Middle frontal gyrus (tissue), 1 donor: Measurements from ENCODE around the gene LMCD1.

Experiments used
- DNase-seq: peaks from one replicate; pipeline ENCODE4 v3.0.0-alpha.2; 2015; ENCODE audit warnings: low spot score; ENCODE audit errors: extremely low spot score

The LMCD1 gene

DNA sequence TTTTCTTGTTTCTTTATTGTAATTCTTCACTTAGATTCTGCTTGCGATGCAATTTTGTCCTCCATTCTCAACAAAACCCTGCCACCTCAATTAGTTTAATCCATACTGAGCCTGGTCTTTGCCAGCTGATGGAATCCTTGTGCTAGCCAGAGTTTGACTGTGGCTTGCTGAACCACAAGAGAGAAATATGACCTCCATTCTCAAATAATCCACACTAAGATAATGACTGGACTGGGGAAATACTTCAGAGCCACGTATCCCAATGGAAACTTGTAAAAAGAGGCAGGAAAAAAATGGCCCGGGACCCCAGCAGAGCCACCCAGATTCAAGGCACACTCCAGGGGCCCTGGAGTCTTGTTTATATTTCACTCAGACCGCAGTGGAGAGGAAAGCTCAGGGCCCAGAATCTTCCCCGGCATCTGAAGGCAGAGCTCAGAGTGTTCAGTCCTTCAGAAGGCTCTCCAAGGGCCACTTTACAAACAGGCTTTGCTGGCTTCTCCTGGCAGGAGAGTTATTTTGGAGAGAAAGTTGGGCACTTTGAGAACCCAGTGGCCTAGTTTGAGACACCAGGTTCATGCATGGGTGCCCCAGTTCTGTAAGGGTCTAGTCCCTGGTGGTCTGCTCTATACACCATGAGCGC, 80.3 kb downstream of the LMCD1 start:
- no peak for DNase-seq

DNA sequence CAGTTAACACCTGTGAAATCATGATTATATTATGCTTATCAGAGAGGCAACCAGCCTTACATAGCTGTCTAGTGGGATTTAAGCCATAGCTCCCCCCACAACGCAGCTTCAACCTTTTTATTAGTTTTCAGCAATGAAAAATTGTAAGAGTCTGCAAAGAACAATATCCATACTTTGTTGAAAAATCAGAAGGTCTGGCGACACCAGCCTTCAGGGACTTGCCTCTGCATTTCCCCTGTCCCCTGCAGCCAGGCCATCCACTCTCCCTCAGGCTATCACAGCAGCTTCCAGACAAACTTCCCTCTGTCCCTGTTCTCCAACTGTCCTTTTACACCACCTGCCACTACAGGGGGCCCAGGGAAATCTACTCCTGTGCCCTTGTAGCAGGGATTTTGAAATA, 83.0 kb downstream of the LMCD1 start:
- DNase-seq = no peak

DNA sequence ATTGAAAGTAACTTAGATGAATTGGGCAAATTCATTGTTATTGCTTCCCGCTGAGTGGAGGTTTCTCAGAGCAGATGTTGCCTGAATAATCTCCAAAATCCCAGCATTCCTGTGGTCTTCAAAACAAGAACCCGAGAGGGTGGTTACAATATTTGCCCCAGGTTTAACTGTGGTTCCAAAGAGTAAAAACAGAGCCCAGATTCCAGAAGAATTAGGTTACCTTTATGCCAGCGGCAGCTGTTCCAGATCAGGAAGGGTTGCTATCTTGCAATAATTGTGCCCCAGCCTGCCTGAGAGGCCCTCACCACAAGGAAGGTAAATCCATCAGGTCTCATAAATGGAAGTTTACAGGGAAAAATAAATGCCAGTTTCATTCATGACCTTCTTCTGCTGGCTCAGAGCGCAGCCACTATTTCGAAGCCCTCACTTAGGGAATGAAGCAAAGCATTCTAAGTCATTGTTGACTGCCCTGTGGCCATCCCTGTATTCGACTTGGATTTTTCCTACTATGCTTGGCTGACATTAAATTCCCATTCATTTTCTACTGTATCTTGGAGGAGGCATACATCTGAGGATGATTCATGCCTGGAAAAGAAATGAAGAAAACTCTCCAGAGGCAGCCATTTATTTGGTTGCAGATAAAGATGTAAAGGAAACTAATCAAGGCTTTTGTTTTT, 88.4 kb downstream of the LMCD1 start:
- no peak for DNase-seq

DNA sequence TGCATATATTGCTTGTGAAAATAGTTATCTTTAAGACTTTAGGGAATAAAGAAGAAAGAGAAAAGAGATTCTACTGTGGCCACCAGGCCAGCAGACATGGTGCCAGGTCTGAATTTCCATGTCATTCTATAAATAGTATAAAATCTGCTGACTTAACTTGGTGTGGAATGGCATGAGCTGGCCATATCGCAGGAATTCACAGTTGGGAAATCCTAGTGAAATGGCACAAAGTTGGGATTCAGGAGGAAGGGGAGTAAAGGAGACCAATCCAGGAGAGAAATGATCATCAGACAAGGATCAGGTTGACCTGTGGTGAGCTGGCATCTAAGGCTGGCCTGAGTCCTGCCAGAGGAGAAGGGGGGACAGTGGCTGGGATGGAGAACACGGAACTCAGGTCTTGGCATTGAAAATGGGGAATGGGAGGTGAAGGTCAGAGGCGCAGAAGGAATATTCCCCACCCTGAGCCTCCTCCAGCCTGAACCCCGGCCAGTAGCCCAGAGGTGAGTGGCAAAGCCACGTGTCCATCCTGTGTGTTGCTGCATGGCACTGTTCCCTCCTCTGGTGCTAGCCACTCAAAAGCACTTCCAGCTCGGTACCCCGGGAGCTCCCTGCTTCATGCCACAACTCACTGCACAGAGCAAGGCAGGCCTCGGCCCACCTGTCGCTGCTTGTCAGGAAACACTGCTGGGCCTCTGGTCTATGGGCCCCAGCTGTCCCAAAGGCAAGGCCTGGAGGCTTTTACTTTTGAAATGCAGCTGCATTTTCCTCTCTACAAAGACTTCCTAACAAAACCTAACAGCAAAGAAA, 91.6 kb downstream of the LMCD1 start:
- DNase-seq = no peak

DNA sequence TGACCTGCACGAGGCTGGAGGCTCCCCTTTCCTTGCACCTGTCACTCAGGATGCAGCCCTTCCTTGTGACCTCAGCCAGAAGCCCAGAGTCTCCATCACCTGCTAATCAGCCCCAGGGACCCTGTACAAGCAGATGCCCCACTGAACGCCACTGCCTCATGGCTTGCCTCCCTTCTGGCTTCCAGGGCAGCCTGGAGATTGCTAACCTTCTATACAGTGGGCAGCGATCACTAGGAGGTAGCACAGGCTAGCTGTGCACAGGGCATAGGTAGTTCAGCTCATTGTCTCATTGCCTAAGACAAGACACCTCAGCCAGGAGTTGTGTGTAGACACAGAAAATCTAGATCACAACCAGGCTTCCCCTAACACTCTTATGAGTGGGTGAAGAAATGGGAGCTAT, 93.6 kb downstream of the LMCD1 start:
- DNase-seq = no peak

DNA sequence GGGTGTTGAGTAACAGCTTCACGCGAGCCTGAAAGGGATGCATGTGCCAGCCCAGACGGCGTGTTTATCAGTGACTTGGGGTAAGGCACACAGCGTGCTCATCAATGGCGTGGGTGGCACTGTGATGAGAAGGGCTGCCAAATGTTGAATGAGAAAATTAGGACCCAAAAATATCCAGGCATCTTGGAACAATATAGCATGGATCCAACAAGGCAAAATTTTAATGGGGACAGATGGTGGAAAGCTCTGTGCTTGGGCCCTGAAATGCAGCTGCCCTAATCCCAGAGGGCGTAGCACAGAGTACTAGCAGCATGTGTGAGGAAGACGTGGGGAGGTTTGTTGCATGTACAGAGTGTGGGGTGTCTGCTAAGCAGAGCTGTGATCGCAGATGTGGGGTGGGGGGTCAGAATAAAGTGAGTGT, 94.1 kb downstream of the LMCD1 start:
- peak; percentile 64 for DNase-seq

DNA sequence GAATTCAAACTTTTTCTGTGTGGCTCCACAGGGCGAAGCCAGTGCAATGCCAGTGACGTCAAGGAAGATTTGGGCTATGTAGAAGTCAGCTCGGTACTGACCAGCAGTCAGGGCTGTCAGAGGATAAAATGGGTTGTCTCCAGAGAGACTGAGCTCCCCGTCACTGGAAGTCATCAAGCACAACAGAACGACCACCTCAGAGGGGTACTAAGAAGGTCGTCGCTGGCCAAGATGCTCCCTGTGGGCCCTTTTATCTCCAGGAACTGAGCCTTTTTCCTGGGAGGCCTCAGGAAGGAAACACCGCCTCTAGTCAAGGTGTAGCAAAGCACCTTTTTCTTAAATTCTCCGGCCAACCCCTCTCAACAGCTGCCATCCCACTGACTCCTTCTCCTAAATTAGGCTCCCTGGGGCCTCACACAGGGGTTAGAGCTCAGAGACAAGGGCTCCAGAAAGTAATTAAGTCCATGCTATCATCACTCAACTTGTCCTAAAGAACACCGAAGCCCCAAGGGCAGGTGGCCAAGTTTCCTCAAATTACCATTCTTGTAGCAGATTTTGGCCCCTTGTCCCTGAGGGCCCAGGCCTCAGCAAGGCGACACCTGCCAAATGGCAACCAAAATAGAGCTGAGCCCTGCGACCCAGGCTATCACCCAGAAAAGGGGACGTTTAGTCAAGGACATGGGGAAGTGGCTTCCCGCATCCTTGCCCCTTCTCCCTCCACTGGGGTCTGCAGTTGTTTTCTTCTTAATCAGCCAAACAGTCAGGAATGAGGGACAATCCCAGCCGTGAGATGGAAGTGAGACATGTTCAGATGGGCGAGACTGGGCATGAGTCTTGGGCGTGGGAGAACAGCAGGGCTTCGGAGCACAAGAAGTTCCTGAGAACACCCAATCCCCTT, 94.9 kb downstream of the LMCD1 start:
- no peak for DNase-seq

DNA sequence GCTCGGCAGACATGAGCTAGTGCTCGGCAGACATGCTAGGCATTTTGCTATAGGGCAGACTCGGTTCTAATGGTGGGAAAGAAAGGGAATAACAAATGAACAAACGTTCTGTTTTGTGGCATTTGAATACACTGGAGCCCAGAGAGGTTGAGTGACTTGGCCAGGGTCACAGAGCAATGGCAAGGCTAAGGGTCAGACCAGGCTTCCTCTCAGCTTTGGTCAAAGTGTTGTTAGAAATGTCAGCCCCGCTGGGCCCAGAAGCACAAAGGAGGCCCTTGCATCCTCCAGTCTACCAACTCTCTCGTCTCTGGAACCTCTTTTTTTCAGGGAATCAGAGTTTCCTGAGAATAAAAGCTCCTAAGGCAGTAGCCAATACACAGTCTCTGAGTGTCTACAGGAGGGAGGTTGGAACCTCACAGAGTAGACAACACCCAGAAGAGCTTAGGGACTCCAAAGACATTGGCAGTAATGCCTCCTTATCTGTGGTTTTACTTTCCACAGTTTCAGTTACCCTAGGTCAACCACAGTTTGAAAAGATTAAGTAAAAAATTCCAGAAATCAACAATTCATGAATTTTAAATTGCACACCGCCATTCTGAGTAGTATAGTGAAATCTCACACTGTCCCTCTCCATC, 95.7 kb downstream of the LMCD1 start:
- DNase-seq = no peak

DNA sequence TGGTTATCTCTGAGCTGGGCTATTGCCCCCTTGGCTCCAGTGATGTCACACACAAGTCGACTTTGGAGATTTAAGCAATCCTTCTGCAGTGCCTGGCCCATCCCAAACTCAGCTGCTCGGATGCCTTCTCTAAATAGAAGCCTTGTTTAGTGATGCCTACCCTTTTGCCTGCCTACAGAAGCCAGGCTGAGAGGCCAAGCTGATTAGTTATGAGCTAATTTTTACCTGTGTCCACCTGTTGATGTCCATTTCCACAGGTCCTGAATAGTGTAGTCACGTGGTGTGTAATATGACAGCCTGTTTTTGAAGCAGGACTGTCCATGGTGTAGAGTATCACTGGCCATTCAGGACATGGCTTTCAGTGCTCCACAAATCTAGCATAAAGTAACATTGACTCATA, 97.5 kb downstream of the LMCD1 start:
- no peak for DNase-seq

DNA sequence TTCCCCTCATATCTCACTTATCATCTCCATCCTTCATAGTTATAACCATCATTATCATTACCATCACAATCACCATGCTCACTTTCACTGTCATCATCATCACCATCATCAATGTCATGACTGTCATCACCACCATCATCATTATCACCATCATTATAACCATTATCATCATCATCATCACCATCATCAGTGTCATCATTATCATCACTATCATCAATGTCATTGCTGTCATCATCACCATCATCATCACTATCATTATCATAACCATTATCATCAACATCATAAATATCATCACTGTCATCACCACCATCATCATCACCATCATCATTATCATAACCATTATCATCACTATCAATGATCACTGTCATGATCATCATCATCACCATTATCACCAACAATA, 98.8 kb downstream of the LMCD1 start:
- DNase-seq = no peak

DNA sequence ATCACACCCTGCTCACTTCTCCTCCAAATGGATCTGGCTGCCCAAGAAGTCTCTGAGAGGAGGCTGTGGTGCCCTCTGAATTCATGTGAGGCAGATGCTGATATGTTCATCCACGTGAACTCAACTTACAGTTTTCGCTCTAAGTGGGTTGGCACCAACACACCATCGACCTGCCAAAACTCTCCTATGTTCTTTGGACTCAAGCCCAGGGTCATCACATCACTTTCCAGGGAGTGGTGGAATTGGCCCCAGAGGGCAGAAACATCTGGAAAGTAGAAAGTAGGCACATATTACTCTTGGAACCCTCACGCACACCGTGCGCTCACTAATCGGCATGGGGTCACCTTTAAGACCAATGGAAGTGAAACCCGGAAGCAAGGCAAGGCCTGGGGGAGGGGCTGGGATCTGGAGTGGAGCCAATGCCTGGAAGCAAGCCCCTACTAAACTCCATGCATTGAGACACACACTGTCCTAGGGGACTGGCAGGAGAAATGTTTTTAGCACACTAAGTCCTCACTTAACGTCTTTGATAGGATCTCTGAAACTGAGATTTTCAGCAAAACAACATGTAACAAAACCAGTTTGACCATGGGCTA, 101.6 kb downstream of the LMCD1 start:
- DNase-seq = no peak

DNA sequence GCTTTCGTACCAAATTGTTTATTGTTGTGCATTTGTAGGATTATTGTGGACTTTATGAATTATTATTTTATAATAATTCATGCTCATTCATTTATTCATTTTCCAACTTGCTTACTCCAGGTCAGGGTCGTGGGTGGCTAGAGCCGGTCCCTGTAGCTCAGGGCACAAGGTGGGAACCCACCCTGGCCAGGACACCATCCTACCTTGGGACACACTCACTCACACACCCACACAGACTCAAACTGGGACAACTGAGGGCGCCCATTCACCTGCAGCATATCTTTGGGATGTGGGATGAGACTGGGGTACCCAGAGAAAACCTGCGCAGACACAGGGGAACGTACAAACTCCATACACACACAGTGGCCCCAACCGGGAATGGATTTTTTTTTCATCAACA, 102.4 kb downstream of the LMCD1 start:
- DNase-seq = no peak

DNA sequence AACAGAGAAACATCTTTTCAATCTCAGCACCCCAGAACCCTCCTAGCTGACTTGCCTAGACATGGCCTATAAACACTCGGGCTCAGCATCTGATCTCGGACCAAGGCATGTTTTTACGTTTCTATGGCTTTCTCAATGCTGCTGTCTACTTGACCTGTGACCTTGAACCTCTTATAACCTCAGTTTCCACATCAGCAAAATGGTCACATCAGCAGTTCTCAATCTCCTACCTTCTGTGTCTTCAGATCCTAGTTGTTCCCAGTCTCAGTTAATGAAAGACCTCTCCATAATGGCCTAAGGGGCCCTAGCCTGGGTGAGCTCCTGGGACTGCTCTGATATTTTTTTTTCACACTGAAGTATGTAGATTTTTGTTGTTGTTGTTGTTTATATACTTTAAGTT, 103.4 kb downstream of the LMCD1 start:
- no peak for DNase-seq

DNA sequence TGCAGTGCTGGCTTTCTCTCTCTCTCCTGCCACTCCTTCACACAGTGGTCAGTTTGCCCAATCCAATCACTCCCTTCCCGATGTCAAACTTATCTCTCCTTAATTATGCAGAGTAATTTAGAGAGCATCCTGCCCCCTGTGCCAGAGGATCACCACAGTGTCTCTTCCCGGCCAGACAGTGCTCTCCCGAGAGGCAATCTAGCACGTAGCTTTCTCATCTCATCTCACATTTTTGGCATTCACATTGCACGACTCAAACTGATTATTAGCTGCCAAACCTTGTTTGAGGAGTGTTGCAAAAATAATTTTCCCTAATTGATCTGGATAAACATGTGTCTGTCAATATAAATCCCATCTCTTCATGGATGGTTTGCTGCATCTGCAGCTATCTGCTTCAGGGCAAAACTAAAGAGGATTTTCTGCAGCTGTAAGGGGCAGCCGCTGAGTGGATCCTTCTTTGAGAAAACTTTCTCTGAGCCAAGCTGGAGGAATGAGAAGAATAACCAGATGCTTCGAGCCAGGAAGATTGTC, 105.1 kb downstream of the LMCD1 start:
- DNase-seq = no peak

DNA sequence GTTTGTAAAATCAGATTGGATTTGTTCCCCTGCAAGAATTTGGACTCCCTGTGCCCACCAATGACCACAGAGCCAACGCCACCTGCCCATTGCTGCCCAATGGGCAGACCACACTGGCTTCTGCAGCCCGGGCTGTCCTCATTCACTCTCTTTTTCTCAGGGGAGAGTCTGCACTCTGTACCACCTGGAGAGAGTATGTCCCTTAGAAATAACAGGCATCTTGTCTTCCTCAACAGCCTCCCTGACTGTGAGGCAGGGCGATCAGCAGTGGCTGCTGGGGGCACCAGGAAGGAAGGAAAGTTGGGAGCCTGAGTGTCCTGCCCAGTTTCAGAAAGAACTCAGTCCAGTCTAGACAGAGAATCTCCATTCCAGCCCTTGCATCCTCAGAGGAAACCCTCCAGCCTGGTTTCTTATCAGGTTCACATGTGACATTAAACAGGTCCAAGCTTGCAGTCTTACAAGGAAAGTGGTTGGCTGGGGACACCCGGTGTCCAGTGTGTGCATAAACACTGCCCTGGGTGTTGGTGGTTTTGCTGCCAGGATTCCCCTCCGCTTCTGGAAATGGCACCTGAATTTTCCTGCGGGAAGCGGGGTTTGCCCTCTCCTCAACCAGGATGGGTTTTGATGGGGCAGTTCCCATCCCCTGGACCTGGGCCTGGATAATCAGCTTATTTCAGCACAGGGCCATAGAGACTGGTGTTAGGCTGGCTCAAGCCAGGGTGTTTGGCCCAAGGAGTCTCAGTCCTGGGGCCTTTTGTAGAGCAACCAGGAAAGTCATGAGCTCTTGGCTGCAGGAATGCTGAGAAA, 105.8 kb downstream of the LMCD1 start:
- no peak for DNase-seq

DNA sequence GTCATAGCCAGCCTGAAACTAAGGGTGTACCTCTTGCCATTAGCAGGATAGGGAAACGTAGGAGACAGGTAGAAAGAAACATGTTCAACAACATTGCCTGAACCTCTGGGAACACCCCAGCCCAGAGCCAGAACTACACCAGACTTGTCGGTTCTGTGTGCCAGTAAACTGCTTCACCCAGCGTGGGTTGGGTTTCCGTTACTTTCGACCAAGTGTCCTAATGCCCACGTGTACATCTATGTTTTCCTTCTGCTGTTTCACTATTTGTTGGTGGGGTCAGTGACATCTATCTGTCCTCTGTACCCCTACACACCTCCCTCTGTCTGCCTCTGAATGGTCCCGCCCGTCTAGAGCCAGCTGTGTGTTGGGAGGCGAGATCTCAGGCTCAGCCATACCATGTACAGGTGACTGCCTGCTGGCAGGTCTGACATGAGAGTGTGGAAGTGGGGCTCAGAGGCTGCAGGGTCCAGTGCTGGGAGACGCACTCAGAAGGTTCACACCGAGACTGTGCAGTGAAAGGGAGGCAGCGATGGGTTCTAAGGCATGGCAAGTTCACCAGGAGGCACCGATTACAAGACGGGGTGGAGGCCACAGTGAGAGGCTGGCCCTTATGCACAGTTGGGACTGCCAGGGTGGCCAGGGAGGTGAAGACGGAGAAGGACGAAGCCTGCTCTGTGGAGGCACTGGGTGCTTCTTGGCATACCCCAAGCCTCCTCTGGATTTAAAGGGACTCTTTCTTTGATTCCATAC, 106.6 kb downstream of the LMCD1 start:
- DNase-seq = no peak

DNA sequence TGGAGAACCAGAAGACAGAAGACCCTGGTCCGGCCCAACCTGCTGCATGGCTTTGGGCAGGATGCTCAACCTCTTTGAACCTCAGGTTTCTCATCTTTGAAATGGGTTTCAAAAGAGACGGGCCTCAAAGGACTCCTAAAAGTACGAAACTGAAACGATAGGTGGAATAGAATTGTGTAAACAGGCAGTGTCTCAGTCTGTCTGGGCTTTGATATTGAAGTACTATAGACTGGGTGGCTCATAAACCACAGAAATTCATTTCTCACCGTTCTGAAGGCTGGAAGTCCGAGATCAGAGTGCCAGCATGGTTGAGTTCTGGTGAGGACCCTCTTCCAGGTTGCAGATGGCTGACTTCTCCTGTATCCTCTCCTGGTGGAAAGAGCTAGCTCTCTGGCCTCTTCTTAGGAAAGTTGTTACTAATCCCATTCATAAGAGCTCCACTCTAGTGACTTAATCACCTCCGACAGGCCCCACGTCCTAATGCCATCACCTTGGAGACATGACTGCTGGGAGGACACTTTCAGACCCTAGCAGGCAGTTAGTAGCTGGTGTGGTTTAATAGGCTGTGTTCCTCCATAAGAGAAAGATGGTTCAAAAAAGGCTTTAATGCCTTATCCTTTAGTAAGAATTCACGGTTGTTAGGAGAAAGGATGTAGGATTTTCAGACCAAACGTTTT, 107.3 kb downstream of the LMCD1 start:
- no peak for DNase-seq

DNA sequence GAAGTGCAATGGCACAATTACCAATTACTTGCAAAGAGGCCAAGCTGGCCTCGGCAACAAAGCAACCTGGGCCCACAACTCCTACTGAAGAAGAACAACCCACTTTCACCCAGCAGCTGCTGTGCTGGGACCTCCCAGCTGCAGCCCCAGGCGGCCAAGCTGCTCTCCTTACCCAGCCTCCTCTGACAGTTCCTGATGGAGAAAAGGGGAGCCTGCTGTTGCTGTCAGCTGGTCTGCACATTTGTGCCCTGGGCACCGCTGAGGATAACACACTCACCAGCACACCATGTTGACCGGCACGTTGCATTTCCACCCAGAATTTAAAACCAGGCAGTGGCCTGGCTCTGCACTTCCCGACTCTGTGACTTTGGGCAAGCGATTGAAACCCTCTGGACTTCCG, 109.3 kb downstream of the LMCD1 start:
- no peak for DNase-seq
